HK-2 (cell line): ENCODE data around the gene CHDH.

Experiments used
- DNase-seq: peaks from one replicate; pipeline ENCODE4 v3.0.0-alpha.2; 2018; ENCODE audit not compliant: unreplicated experiment

CHDH gene, protein sequence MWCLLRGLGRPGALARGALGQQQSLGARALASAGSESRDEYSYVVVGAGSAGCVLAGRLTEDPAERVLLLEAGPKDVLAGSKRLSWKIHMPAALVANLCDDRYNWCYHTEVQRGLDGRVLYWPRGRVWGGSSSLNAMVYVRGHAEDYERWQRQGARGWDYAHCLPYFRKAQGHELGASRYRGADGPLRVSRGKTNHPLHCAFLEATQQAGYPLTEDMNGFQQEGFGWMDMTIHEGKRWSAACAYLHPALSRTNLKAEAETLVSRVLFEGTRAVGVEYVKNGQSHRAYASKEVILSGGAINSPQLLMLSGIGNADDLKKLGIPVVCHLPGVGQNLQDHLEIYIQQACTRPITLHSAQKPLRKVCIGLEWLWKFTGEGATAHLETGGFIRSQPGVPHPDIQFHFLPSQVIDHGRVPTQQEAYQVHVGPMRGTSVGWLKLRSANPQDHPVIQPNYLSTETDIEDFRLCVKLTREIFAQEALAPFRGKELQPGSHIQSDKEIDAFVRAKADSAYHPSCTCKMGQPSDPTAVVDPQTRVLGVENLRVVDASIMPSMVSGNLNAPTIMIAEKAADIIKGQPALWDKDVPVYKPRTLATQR

DNA sequence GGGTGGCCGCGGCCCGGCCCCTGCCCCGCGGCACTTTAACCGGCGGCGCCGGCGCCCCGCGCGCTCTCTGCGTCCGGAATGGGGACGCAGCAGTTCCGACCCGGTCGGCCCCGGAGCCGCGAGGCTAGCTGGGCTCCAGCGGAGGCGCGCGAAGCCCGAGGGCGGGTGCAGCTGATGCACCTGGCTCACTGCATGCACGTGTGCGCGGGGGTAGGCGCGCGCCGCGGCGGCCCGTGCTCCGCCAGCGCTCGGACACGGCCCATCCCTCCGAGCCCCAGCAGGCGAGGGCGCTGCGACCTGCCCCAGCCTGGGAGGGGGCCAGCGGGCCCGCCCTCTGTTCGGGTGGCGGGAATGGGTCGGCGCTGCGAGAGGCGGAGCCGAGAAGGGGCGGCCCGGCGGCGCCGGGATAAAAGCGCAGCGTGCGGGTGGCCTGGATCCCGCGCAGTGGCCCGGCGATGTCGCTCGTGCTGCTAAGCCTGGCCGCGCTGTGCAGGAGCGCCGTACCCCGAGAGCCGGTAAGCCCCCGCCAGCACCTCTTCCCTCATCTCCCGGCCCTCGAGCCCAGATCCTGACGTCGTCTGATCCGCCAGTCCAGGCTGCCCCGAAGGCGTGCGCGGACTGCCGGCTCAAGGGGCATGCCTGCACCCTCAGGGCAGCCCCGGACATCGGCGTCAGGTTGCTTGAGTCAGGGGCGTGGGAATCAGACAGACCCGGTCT is at the start of gene CHDH, which contains the start of gene IL17RB:
CHDH (minus strand) TSS at position 286 of the 717 bp plus-strand sequence. CDS start 22,411 bp downstream, outside the sequence.
IL17RB (plus strand) TSS at position 435 of the 717 bp plus-strand sequence; CDS start at position 456, 21 bp downstream.
- peak; percentile 55 for DNase-seq

DNA sequence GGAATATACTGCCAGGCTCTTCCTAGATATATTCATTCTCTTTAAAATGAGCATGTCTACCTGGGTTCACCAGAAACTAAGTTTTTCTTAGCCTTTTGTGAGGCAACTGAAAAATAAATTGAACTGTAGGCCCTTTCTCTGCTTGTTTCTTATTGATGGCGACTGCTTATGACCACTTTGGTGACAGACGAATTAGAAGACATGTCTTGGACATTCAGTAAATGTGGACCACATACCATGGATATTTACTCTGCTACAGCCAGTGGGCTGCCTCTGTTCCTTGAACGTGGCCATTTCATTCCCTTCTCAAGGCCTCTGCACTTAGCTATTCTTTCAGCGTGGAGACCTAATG is 46.0 kb upstream of the CHDH start:
- DNase-seq = peak; percentile 2

DNA sequence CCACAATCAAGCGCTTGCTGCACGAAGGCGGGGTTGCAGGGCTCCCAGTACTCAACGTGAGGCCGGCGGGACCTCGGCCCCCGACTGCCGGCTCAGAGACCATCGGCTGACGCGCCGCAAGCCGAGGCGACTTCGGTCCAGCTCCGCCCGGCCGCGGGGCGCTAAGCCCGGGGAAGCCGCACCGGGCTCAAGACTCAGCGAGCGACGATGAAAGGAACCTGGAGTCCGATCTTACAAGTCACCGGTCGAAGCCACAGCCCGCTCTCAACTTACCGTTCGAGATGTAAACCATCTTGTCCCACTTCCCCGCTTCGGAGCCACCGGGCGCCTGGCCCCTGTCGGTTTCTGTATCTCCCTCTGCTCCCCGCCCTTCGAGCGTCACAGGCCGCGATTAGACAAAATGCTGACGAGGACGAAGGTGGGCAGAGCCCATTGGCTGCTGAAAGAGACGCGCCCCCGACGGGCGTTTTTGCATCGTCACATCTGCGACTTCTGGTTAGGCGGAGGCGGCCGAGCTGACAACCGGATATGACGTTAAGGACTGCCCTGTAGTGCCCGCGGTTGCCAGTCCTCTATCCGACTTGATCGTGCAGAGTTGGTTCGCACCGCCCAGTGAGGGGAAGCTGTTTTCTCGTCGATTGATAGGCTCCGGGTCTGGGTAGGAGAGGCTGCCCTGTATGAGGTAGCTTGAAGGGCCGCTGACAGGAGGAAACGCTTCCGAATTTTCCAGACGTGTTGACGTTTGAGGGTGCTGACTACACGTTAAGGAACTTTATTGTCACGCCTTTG is 45.5 kb upstream of the CHDH start, which contains the start of gene SELENOK:
SELENOK (minus strand) TSS at position 363 of the 789 bp plus-strand sequence.
- DNase-seq = peak; percentile 96

DNA sequence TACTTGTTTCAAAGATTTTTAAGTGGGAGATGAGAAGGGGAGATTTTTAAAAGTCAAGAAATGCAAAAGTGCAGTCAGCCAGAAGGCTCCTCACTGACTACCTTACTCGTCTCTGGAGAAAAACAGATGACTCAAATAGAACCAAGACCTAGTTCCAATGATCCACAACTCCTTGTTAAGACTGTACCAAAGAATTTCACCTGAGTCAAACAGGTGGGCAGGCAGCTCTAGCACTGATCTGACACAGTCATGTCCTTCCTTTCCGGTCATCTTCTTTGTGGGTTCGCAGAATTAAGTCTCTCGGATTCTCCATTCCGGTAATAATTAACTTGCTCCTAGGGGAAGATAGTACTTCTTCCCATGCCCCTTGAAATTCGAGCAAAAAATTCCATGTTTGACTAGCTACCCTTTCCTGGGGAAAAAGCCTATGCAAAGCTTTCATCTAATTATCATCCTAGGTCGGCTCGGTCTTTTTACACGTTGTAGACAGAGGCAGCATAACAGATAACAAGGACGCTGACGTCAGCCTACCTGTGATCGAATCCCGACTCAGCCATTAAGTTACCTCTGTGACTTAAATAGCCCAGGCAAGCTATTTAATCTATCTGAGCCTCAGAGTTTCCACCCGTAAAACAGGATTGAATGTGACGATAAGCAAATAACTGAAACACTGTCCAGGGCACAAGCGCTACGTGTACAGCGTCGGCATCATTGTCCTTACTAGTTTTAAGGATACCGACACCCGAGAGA is 44.7 kb upstream of the CHDH start:
- peak; percentile 17 for DNase-seq

DNA sequence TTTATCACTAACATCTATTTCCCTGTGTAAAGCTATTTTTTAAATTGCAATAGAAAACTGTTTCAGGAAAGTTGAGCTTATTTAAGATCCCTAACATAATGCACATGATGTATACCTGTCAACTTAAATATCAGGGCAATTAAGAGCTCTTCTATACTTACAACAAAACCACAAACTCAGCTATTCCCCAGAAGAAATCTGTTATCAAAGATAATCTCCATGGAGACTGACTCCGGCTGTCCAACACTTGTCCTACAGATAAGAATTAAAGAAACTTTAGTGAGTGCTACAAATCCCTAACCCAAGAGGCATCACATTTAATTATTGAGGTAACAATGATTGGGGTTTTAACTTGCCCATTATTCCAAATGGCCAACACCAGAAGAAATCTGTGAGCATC is 42.0 kb upstream of the CHDH start:
- DNase-seq = no peak

DNA sequence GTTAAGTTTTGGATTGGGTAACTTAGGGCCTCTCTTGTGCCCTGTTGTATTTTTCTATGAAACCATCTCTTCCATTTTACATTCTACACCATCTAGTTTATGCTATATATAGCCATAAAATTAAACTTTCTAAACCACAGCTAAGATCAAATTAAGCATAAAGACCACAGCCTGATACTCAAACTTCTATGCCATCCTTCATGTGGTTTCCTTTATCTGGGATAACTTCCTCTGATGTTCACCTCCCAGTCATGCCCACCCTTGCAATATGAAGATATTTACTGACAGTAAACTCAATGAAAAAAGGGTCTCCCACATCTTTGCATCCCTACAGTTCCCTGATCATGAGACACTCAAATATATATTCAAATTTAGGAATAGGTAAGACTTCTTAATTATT is 41.2 kb upstream of the CHDH start:
- no peak for DNase-seq

DNA sequence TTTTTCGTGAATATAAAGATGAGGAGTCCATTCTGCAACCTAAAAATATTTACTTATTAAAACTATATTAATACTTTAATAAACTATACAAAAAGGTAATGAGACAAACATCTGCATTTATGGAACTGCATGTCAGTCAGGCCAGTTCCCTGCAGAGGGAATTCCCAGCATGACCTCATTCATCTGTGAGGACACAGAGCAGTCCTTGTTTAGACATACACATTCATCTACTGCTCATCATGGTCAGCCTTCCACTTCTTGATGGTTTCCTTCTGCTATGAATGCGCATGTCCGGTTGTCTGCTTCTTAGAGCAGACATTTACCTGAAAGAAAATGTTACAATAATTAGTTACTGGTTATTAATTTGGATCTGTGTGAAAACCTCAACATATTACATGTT is 39.0 kb upstream of the CHDH start:
- no peak for DNase-seq

DNA sequence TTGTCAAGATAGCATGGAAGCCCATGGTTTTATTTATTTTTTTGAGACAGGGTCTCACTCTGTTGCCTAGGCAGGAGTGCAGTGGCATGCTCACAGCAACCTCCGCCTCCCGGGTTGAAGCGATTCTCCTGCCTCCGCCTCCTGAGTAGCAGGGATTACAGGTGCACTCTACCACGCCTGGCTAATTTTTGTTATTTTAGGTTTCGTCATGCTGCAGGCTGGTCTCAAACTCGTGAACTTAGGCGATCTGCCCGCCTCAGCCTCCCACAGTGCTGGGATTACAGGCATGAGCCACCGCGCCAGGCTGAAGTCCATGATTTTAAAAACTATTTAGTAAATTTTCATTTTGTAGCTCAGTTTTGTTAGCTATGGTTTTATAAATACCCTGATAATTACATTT is 38.4 kb upstream of the CHDH start:
- no peak for DNase-seq

DNA sequence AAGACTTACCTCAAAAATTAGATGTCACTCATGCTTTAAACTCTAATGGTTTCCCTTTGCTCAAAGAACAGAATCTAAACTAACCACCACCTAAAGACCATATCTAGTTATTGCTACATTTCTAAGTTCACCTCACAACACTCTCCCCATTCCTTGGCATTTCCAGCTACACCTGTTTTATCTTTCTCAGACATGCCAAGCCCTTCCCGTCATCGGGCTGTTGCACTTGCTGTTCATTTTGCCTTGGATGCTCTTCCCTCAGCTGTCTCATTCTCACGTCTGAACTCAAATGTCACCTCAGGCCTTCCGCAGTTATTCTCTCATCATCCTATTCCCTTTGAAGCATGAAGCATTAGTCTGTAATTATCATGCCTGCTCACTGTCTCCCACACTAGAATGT is 36.8 kb upstream of the CHDH start:
- no peak for DNase-seq

DNA sequence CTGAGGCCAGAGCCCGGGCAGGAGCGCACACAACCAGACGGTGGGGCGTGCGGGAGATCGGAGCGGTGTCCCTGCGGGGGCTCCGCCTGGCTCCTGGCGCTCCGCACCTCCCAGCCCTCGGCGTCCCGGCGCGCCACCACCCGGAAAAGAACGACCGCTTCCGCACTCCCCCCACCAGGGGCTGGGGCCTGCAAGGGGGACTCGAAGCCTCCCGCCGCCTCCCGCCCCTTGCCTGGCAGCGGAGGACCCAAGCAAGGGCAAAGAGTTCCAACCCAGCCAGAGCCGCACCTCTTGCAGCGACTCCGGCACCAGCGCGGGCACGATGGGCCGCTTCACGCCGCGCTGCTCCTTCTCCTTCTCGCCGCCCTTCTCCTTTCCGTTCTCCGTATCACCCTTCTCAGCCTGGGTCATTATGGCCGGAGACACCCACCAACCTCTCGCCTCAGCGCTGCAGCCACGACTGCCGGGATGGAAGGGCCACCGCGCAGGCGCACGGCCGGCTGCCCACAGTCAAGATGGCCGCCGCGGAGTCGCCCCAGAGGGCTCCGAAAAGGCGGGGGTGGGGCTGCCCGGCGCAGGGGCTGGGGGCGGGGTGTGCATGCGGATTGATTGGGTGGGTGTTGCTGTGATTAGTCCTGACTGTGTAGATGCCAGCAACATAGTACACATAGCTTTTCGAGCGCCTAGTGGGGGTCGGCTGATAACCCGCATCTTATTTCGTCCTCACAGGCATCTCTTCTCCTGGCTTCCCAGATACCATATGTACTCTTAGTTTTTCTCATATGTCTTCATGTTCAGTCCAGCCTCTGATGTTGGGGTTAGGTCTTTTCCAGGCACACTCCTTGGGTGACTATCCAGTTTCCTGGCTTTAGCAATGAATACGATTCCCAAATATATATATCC is 35.7 kb upstream of the CHDH start, which contains the start of gene ACTR8:
ACTR8 (minus strand) TSS at position 462 of the 903 bp plus-strand sequence; CDS start at position 411, 51 bp downstream.
- DNase-seq = peak; percentile 82

DNA sequence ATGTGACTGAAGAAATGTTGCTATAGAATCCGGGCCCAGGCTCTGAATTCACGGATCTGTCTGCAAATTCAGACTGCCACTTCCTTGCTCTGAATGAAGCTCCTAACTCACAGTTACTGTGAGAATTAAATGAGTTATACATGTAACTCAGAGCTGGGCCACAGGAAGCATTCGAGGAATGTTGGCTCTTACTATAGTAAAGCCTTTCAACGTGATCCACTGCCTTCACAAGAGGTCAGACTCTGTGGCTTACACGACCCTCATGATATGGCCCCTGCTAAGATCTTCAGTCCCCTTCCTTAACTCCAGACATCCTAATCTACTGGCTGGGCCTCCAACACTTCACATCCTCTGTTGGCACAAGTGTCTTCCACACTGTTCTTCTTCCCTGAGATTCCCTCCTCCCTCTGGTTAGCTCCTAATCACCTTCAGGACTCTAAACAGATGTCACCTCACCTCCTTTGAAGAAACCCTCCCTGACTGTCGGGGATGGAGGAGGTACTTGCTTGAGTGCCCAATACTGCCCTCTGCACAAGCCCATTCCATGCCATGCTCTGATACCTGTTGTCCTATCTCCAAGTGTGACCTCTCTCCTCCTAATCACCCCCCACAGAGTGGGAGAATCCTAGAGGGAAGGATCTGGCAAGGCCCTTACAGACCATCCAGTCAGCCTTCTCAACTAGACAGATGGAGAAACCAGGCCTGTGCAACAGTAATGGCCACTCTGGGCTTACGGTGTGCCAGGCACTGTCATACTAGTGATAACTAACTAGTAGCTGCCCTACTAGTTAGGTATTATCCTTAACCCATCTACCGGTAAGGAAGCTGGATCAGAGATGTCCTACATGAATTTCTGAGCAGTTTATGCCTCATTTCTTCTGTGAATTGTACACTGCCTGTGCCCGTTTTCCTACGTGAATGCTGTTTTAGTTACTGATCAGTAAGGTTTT is 34.5 kb upstream of the CHDH start:
- DNase-seq = no peak

DNA sequence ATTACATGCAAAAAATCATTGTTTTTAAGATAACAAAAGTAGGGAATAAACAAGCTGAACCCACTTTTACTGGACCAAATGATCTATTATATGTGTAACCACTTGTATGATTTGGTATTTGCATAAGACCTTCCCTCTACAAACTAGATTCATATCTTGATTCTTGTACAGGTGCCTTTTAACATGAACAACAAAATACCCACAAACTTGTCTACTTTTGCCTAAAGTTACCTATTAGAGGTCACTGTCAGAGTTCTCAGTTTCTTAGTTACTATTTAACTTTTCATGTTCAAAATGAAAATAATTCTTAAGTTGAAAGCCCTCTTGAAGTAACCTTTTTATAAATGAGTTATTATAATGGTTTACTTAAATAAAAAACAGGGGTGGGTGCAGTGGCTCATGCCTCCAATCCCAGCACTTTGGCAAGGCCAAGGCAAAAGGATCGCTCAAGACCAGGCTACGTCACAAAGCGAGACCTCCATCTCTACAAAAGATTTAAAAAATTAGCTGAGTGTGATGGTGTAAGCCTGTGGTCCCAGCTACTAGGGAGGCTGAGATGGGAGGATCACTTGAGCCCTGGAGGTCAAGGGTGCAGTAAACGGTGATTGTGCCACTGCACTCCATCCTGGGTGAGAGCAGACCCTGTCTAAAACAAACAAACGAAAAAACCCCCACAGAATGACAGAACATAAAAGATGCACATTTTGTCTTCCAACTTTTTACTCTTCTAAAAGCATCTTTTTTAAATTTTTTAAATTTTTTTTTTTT is 19.7 kb upstream of the CHDH start:
- DNase-seq = no peak

DNA sequence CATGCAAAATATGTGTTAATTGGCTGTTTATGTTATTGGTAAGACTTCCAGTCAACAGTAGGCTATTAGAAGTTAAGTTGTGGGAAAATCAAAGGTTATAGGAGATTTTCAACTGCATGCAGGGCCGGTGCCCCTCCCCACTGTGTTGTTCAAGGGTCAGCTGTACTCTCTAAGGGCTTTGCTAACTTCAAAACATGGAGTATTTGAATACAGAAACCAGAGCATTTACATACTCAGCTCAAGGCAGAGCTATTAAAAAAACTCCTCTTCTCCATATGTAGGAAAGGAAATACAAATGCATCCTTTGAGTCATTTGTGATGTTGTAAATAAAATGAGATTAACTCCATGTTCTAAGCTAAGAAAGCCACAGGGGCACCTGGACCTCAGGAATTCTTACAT is 16.9 kb upstream of the CHDH start:
- DNase-seq = no peak

DNA sequence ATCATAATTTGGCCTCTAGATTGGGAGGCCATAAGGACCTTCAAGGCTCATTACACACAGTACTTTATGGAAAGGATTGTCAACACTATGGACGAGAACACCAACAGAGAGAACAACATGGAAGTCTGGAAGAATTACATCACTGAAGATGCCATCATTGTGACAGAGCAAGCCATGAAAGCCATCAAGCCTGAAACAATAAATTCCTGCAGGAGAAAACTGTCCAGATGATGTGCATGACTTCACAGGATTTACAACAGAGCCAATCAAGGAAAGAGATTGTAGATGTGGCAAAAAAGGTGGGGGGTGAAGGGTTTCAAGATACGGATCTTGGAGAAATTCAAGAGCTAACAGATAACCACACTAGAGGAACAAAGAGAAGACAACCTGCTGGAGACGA is 16.0 kb upstream of the CHDH start:
- DNase-seq = no peak

DNA sequence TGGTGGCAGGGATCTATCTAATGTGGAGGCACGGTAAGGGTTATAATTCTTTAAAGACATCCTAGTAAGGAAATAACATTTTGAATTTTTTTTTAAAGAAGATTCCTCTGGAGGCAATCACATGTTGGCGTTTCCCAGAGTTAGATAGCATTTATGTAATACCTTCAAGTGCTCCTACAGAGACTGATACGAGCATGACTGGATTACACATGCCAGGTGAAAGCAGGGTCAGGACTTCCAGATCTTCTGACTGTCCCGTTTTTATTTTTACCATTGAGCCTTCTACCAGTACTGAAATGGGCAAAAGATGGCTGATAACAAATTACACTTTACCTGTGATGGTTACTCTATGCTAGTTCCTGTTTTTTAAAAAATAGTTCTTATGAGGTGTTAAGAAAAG is 14.0 kb upstream of the CHDH start:
- no peak for DNase-seq

DNA sequence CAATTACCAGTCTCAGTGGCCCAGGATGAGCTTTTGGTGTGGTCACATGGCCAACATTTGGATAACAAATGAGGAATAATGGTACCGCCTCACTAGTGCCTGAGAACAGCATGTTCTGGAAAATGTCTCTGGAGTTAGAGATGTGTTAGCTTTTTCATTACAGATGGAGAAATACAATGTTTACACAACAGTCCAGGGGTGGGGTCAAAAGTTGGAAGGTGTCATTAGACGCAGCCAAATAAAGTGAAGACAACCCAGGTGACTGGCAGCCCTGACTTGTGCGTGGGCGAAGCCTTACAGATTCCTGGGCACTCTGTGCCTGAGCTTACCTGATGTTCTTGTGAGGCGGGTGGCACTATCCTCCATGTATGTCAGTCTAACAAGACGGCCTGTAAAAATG is 13.0 kb upstream of the CHDH start:
- no peak for DNase-seq

DNA sequence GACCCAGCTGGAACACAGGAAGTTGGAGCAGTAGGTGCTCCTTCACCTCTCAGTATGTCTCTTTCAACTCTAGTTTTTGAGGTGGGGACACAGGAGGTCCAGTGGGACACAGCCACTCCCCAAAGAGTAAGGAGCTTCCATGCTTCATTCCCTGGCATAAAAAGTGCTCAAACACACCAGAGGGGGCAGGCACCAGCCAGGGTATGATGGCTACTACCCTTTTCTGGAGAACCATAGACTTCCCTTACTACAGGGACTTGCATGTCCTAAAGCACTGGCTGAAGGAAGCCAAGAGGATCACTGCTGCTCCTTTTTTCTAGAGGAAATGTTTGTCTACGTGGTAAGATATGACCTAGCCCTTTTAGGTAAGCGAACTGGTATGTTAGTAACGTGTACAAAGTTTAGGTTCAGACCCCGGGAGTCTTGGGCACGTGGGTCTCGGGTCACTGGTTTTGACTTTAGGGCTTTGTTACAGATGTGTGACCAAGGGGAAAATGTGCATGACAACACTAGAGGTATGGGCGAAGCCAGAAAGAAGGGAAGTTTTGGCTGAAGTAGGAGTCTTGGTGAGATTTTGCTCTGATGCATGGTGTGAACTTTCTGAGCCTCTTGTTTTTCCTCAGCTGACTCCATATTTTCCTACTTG is 12.0 kb upstream of the CHDH start:
- no peak for DNase-seq

DNA sequence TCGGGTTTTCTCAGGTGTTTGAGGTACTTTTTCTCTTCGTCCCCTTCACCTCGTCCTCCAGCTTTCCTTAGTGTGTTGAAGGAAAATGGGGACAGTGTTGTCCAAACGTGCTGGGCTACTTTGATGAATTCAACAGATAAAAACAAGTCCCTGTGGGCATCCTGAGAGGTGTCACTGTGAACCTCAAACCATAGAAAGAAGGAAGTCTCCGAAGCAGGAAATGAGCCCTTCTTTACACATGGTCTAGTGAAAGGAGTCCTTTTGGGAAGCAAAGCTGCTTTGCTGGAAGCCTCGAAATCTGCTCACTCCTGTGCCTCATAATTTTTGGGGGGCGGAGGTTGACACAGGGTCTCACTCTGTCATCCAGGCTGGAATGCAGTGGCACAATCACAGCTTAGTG is 10.7 kb upstream of the CHDH start:
- DNase-seq = no peak
